Ishikawa (cell line): Measurements from ENCODE around the gene JARID2.

ENCODE experiments used
- CEBPB ChIP-seq: IDR thresholded peaks from 2 replicates; pipeline ENCODE4 v1.6.1; 2012
- CREB1 ChIP-seq: IDR thresholded peaks from 2 replicates; pipeline ENCODE4 v1.6.1; 2012; ENCODE audit warnings: low read depth
- EGR1 ChIP-seq: IDR thresholded peaks from 2 replicates; pipeline ENCODE4 v1.6.1; 2012
- EP300 ChIP-seq: IDR thresholded peaks from 2 replicates; pipeline ENCODE4 v1.6.1; 2012; ENCODE audit warnings: borderline replicate concordance
- FOXM1 ChIP-seq: IDR thresholded peaks from 2 replicates; pipeline ENCODE4 v1.6.1; 2012; ENCODE audit warnings: low read depth, borderline replicate concordance
- MAX ChIP-seq: IDR thresholded peaks from 2 replicates; pipeline ENCODE4 v1.6.1; 2012
- NFIC ChIP-seq: IDR thresholded peaks from 2 replicates; pipeline ENCODE4 v1.6.1; 2012
- RAD21 ChIP-seq: IDR thresholded peaks from 2 replicates; pipeline ENCODE4 v1.6.1; 2012; ENCODE audit warnings: low read depth
- REST ChIP-seq: IDR thresholded peaks from 2 replicates; pipeline ENCODE4 v1.6.1; 2012; ENCODE audit warnings: low read depth, mild to moderate bottlenecking
- TAF1 ChIP-seq: IDR thresholded peaks from 2 replicates; pipeline ENCODE4 v1.6.1; 2012; ENCODE audit warnings: low read depth, mild to moderate bottlenecking
- TCF12 ChIP-seq: IDR thresholded peaks from 2 replicates; pipeline ENCODE4 v1.6.1; 2012; ENCODE audit warnings: low read depth
- TEAD4 ChIP-seq: IDR thresholded peaks from 2 replicates; pipeline ENCODE4 v1.6.1; 2012
- USF1 ChIP-seq: IDR thresholded peaks from 2 replicates; pipeline ENCODE4 v1.6.1; 2012
- YY1 ChIP-seq: IDR thresholded peaks from 2 replicates; pipeline ENCODE4 v1.6.1; 2012; ENCODE audit warnings: low read depth
- ZBTB7A ChIP-seq: IDR thresholded peaks from 2 replicates; pipeline ENCODE4 v1.6.1; 2012; ENCODE audit warnings: low read depth

Gene JARID2

GRCh38 chr6:15303920-15304291 is 58.0 kb downstream of the JARID2 start:
- no peak for TF ChIP-seq TEAD4
- no peak for TF ChIP-seq YY1
- TF ChIP-seq EP300, result no peak
- no peak for TF ChIP-seq RAD21
- no peak for TF ChIP-seq CREB1
- TF ChIP-seq ZBTB7A, result no peak
- no peak for TF ChIP-seq FOXM1
- no peak for TF ChIP-seq NFIC
- no peak for TF ChIP-seq REST
- no peak for TF ChIP-seq USF1
- no peak for TF ChIP-seq TAF1
- no peak for TF ChIP-seq EGR1

GRCh38 chr6:15304337-15305042 is 58.6 kb downstream of the JARID2 start:
- TF ChIP-seq EP300, result no peak
- no peak for TF ChIP-seq ZBTB7A
- TF ChIP-seq TEAD4, result no peak
- no peak for TF ChIP-seq REST
- no peak for TF ChIP-seq NFIC
- TF ChIP-seq TAF1, result no peak
- TF ChIP-seq CREB1, result no peak
- TF ChIP-seq YY1, result no peak
- no peak for TF ChIP-seq FOXM1
- no peak for TF ChIP-seq EGR1
- TF ChIP-seq MAX, result no peak
- TF ChIP-seq USF1, result no peak
- no peak for TF ChIP-seq RAD21
- no peak for TF ChIP-seq TCF12
- no peak for TF ChIP-seq CEBPB

- TF ChIP-seq REST (no peak), FOXM1 (no peak), EP300 (no peak), ZBTB7A (no peak), NFIC (no peak), TAF1 (no peak), CREB1 (no peak), USF1 (no peak), TEAD4 (no peak), RAD21 (no peak), TCF12 (no peak), MAX (no peak), CEBPB (no peak), YY1 (no peak), EGR1 (no peak)
Observed at GRCh38 chr6:15305496-15305895, 59.6 kb downstream of the JARID2 start.

- TF ChIP-seq FOXM1 (no peak), REST (no peak), USF1 (no peak)
Observed at GRCh38 chr6:15305909-15306308, 60.0 kb downstream of the JARID2 start.
